Thyroid gland (tissue), 4 donors: ENCODE results near the gene MSH3. TPM values are rescaled to one million over a fixed set of nuclear protein-coding genes. Genes with fewer than 3 reads are reported as not detected.

Source experiments
- DNase-seq, 2 donors: peaks; one replicate each; pipeline ENCODE4 v3.0.0-alpha.2; 2019
- H3K27ac ChIP-seq, 3 donors: fragments of 200-600 bp; sonication (generic); 1 replicate in 2 of 3; 2 replicates in 1 of 3; pipeline ENCODE4 v1.5.1; 2016 to 2019; ENCODE audit warnings: mild to moderate bottlenecking in 1 of 3, moderate library complexity in 1 of 3
- H3K27me3 ChIP-seq: fragments of 200-600 bp; sonication (generic); one replicate; pipeline ENCODE4 v1.5.1; 2019
- H3K36me3 ChIP-seq, 2 donors: fragments of 200-600 bp; sonication (generic); one replicate each; pipeline ENCODE4 v1.5.1; 2016 to 2019
- H3K4me1 ChIP-seq, 2 donors: fragments of 200-600 bp; sonication (generic); one replicate each; pipeline ENCODE4 v1.5.1; 2017 to 2019
- H3K4me3 ChIP-seq, 3 donors: fragments of 200-600 bp; sonication (generic); replicated peaks in 1 of 3; 1 replicate in 2 of 3; 2 replicates in 1 of 3; pipeline ENCODE4 v1.5.1; 2016; ENCODE audit warnings: mild to moderate bottlenecking in 1 of 3
- H3K9me3 ChIP-seq: fragments of 200-600 bp; sonication (generic); one replicate; pipeline ENCODE4 v1.5.1; 2017
- CTCF ChIP-seq, 6 experiments: fragments of 200-600 bp in 3 of 6; fragments of 450-650 bp in 3 of 6; sonication (generic) in 3 of 6; IDR thresholded peaks; one replicate each; pipeline ENCODE4 v1.5.1; 2016 to 2019; ENCODE audit warnings: antibody characterized with exemption in 6 of 6, mild to moderate bottlenecking in 2 of 6, inconsistent platforms in 1 of 6, moderate library complexity in 1 of 6
- POLR2A ChIP-seq, 2 donors: fragments of 450-650 bp; IDR thresholded peaks; one replicate each; pipeline ENCODE4 v1.6.1; 2017; ENCODE audit warnings: antibody characterized with exemption in 2 of 2, mild to moderate bottlenecking in 2 of 2, moderate library complexity in 1 of 2
- WGBS, 2 donors: methylation state at CpG; one replicate each; pipeline ENCODE4 v1.1.5; 2017; 5-methylcytosine and 5-hydroxymethylcytosine counted together
- intact Hi-C: fragments of 100-400 bp; cut with DNase I; formaldehyde crosslinking; loops from one replicate; pipeline ENCODE4 v1.15.1; 2023
- total RNA-seq, 4 donors: library from RNA; depleted of rRNA; stranded (reverse); fragments of >200 nt; gene quantifications; one replicate each; pipeline ENCODE4 v1.2.3, GENCODE V29; 2016

Gene MSH3
- total RNA-seq, 4 donors from 2014 or later, result 25.9 to 45.0 (median 26.1) TPM

GRCh38 chr5:80747922-80748321 lies 93.5 kb downstream of the MSH3 start:
- DNase-seq, result no peak
- no peak overlapping the region for H3K27ac ChIP-seq
- intact Hi-C loops, result no loop called here
- WGBS, 2 donors, result 93 to 98% methylated on average over 3 of the region's 3 CpGs
- no peaks in the 10 kb centered on the region for H3K9me3 ChIP-seq
- H3K4me1 ChIP-seq, result no peaks in the 10 kb centered on the region
- no peak for TF ChIP-seq CTCF (IDR thresholded peaks at IDR 0.05)
- no peak for TF ChIP-seq POLR2A (IDR thresholded peaks at IDR 0.05)
- peaks cover 6 to 13% of the 10 kb centered on the region in 2 donors for H3K36me3 ChIP-seq
- no peak overlapping the region for H3K4me3 ChIP-seq
- H3K27me3 ChIP-seq, result no peaks in the 10 kb centered on the region

GRCh38 chr5:80752427-80752826 lies 98.0 kb downstream of the MSH3 start:
- H3K27me3 ChIP-seq, result no peaks in the 10 kb centered on the region
- no peaks in the 10 kb centered on the region for H3K9me3 ChIP-seq
- intact Hi-C loops, result no loop called here
- H3K4me1 ChIP-seq, result no peaks in the 10 kb centered on the region
- no peak for TF ChIP-seq CTCF (IDR thresholded peaks at IDR 0.05)
- no peak for TF ChIP-seq POLR2A (IDR thresholded peaks at IDR 0.05)
- no peak overlapping the region for H3K27ac ChIP-seq
- H3K4me3 ChIP-seq, result no peak overlapping the region
- no peaks in the 10 kb centered on the region for H3K36me3 ChIP-seq
- no peak for DNase-seq

- no peak overlapping the region for H3K4me3 ChIP-seq
- H3K9me3 ChIP-seq, result no peaks in the 10 kb centered on the region
- 75 to 91% methylated on average over 4 of the region's 4 CpGs for WGBS, 2 donors
- no peak for DNase-seq
- H3K27me3 ChIP-seq, result no peaks in the 10 kb centered on the region
- no peaks in the 10 kb centered on the region for H3K4me1 ChIP-seq
- TF ChIP-seq POLR2A (IDR thresholded peaks at IDR 0.05), result no peak
- no peak for TF ChIP-seq CTCF (IDR thresholded peaks at IDR 0.05)
- H3K36me3 ChIP-seq, result no peaks in the 10 kb centered on the region
- H3K27ac ChIP-seq, result no peak overlapping the region
- intact Hi-C loops, result no loop called here
Observed at GRCh38 chr5:80753712-80754111, 99.3 kb downstream of the MSH3 start.

GRCh38 chr5:80754900-80755299 lies 100.4 kb downstream of the MSH3 start:
- WGBS, 2 donors, result 58 to 59% methylated on average over 7 of the region's 7 CpGs

GRCh38 chr5:80755626-80756025 lies 101.2 kb downstream of the MSH3 start:
- no peaks in the 10 kb centered on the region for H3K9me3 ChIP-seq
- WGBS, 2 donors, result 69 to 83% methylated on average over 3 of the region's 3 CpGs
- intact Hi-C loops, result no loop called here
- DNase-seq, result no peak
- no peak for TF ChIP-seq POLR2A (IDR thresholded peaks at IDR 0.05)
- TF ChIP-seq CTCF (IDR thresholded peaks at IDR 0.05), result no peak
- H3K4me3 ChIP-seq, result no peak overlapping the region
- H3K27ac ChIP-seq, result no peak overlapping the region
- no peaks in the 10 kb centered on the region for H3K27me3 ChIP-seq
- H3K4me1 ChIP-seq, result no peaks in the 10 kb centered on the region
- H3K36me3 ChIP-seq, result no peaks in the 10 kb centered on the region

More at GRCh38 chr5:80754900-80755299, 100.4 kb downstream of the MSH3 start:
- H3K27ac ChIP-seq, result no peak overlapping the region
- no peaks in the 10 kb centered on the region for H3K4me1 ChIP-seq
- H3K36me3 ChIP-seq, result no peaks in the 10 kb centered on the region
- DNase-seq, result no peak
- no peak overlapping the region for H3K4me3 ChIP-seq
- no peaks in the 10 kb centered on the region for H3K27me3 ChIP-seq
- intact Hi-C loops, result no loop called here
- TF ChIP-seq POLR2A (IDR thresholded peaks at IDR 0.05) (no peak), CTCF (IDR thresholded peaks at IDR 0.05) (no peak)
- no peaks in the 10 kb centered on the region for H3K9me3 ChIP-seq
